GM18505 (cell line): ENCODE data around the gene INHA.

Source experiments
- ATAC-seq: cut with Tn5 transposase; IDR thresholded peaks from one replicate; pipeline ENCODE4 v1.9.1; 2021; ENCODE audit not compliant: unreplicated experiment
- POLR2A ChIP-seq: IDR thresholded peaks from 4 replicates; pipeline ENCODE4 v1.6.1; 2011; ENCODE audit warnings: borderline replicate concordance; ENCODE audit not compliant: insufficient read depth, insufficient read length; ENCODE audit errors: extremely low read depth

Gene INHA

DNA sequence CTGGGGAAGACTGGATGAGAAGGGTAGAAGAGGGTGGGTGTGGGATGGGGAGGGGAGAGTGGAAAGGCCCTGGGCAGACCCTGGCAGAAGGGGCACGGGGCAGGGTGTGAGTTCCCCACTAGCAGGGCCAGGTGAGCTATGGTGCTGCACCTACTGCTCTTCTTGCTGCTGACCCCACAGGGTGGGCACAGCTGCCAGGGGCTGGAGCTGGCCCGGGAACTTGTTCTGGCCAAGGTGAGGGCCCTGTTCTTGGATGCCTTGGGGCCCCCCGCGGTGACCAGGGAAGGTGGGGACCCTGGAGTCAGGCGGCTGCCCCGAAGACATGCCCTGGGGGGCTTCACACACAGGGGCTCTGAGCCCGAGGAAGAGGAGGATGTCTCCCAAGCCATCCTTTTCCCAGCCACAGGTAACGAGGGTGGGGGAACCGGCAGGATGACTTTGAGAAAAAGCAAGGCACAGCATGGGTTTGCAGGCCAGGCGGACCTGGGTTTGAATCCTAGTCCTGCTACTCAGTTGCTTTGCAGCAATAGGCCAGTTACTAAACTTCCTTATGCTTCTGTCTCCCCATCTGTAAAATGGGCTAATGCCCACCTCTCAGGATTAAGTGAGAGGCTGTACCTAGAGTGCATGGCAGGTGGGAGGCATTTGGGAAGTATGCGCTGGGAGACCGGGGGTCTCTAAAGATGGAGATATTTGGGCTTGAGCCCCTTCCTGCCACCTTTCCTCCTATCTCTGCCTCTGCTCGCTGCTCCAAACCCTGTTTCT lies at the start of gene INHA:
TSS of gene INHA (plus strand) at position 74 of the 765 bp plus-strand sequence. CDS start at position 139, 65 bp downstream.
- no peak for ATAC-seq
- TF ChIP-seq POLR2A: no peak

GRCh38 chr2:219523031-219523671 lies 49.0 kb upstream of the INHA start:
- no peak for TF ChIP-seq POLR2A
- no peak for ATAC-seq

GRCh38 chr2:219524817-219525216 lies 47.3 kb upstream of the INHA start:
- no peak for ATAC-seq
- no peak for TF ChIP-seq POLR2A

GRCh38 chr2:219525533-219526232 lies 46.4 kb upstream of the INHA start:
- TF ChIP-seq POLR2A: no peak
- no peak for ATAC-seq

DNA sequence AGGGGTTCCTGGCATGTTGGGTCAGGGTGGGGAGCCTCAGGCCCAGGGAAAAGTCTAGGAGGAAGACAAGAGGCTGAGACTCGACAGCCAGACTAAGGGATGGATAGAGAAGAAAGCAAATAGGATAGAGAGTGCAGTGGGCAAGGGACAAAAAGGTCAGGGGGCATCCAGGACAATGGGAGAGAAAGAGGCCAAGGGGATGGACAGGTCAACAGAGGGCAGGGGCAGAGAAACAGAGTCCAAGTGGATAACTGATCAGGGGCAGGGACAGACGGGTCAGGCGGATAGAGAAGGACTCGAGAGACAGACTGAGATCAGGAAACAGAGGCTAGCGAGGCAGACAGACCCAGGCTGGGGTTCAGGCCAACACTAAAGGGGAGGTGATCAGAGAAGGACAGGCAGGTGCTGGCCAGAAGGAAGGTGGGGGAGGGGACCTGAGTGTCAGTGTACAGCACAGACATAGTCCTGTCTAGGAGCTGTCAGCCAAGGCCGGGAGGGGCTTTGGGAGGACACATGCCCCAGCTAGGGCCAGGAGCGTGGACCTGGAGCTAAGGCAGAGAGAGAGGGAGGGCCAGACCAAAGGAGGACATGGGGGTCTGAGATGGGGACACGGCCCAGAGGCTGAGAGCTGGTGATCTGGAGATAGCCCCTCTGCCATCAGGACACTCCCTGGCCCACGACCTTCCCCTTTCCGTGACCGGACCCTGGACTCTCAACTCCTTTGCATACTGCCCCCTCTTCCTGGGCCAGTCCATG lies 45.6 kb upstream of the INHA start:
- no peak for TF ChIP-seq POLR2A
- ATAC-seq: no peak

GRCh38 chr2:219527076-219527394 lies 45.1 kb upstream of the INHA start:
- TF ChIP-seq POLR2A: no peak
- no peak for ATAC-seq

DNA sequence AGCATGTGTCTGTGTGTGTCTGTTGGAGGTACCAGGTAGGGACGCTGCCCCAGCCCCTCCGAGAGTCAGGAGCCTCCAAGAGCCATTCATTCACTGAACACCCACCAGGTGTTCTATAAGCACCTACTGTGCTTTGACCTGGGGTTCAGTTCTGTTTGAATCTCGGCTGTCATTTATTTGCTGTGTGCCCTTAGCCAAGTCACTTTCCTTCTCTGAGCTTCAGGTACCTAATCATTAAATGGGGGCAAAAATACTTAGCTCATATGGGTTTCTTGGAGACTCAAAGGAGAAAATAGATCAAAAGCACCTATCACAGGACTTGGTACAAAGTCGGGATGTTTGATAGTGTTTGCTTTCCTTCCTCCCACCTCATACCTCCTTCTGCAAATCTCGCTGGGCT lies 44.6 kb upstream of the INHA start:
- TF ChIP-seq POLR2A: no peak
- no peak for ATAC-seq

GRCh38 chr2:219530048-219530963 lies 41.8 kb upstream of the INHA start:
- ATAC-seq: no peak

DNA sequence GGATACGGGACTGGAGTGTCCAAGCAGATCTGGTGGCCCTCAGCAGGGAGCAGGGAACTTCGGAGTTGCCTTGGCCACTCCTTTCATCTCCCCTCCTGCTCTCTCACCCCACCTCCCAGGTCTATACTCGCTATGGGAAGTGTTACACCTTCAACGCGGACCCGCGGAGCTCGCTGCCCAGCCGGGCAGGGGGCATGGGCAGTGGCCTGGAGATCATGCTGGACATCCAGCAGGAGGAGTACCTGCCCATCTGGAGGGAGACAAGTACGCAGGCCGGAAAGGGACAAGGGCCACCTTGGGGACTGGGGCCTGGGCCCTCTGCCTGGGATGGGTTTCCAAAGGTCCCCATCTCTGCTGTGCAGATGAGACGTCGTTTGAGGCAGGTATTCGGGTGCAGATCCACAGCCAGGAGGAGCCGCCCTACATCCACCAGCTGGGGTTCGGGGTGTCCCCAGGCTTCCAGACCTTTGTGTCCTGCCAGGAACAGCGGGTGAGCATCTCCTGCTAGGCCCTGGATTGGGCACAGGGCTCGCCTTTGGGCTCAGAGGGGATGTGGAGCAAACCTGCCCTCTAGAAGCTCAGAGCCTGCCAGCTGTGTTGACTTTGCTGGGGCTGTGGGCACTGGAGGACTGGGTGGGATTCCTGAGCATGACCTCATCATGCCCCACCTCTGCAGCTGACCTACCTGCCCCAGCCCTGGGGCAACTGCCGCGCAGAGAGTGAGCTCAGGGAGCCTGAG lies 40.3 kb upstream of the INHA start:
- no peak for ATAC-seq

More at GRCh38 chr2:219530048-219530963, 41.8 kb upstream of the INHA start:
- no peak for TF ChIP-seq POLR2A

DNA sequence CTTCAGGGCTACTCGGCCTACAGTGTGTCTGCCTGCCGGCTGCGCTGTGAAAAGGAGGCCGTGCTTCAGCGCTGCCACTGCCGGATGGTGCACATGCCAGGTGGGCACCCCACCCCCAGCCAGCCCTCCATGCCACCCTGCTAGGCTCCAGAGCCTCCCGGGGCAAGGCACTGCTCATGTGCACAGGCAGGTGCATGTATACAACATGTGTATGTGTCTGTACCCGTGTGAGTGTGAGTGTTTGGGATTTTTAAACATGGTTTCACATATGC lies 39.8 kb upstream of the INHA start:
- TF ChIP-seq POLR2A: no peak
- ATAC-seq: no peak

More for the DNA sequence above, 40.3 kb upstream of the INHA start:
- no peak for TF ChIP-seq POLR2A

DNA sequence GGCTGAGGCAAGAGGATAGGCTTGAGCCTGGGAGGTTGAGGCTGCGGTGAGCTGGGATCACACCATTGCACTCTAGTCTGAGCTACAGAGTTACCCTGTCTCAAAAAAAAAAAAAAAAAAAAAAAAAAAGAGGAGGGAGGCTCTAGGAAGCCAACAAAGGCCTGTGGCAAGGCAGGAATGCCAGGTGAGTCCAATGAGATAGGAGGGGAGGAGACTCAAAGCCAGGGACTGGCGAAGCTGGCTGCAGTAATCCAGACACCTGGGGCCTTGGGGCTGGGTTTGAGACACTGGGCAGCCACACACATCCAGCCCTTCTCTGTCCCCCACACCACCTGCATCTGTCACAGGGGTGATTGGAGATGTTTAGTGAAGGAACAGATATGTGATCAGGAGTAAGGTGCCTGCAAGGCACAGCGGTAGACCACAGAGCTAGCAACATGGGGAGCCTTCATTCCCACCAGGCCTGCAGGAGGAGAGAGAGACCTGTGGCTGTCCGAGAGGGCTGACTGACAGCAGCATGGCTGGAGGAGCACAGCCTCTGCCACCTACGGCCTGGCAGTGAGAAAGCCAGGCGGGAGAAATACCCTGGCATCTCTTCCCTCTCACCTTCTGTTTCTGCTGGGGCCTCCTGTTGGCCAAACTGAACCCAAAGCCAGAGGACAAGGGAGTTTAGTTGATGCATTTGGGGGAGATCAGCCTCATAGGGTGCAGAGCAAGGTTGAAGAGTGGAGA lies 38.0 kb upstream of the INHA start:
- no peak for TF ChIP-seq POLR2A
- ATAC-seq: no peak

DNA sequence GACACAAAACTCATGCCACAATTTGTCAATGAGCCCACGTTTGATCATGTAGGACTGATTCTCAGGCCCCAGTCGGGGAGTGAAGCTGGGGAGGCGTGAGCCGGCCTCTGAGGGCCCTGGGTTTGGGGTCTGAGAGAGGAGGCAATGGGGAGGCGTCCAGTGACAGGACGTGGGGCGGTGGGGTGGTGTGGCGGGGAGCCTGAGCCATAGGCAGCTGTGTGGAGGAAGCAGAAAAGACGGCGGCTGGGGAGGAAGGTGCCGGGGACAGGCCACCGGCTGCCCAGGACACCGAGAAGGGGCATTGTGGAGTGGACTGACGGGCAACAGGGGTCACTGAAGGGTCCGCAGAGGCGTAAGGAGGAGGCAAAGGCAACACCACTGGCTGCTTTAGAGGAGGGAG lies 35.7 kb upstream of the INHA start:
- TF ChIP-seq POLR2A: no peak
- ATAC-seq: no peak

DNA sequence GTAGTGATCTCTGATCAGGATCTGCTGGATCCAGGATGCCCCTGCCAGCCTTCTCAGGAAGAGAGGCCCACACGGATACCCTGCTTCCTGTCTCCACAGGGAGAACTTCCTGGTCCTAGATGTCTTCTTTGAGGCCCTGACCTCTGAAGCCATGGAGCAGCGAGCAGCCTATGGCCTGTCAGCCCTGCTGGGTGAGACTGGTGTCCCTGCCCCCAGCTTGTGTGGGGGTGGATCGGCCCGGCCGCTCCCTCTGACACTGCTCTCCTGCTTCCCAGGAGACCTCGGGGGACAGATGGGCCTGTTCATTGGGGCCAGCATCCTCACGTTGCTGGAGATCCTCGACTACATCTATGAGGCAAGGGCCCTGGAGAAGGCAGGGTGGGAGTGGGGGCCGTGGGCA lies 35.1 kb upstream of the INHA start:
- ATAC-seq: no peak

More for the DNA sequence above, 35.1 kb upstream of the INHA start:
- TF ChIP-seq POLR2A: no peak
